GM12874 (cell line): ENCODE data around the gene BCL6B.

ENCODE experiments used
- CTCF ChIP-seq: IDR thresholded peaks from 2 replicates; pipeline ENCODE4 v1.5.1; 2011; ENCODE audit warnings: low read depth, mild to moderate bottlenecking, control low read depth, low read length, moderate library complexity; ENCODE audit not compliant: insufficient read depth

BCL6B gene

GRCh38 chr17:7045492-7046126 is 22.8 kb downstream of the BCL6B start:
- peak; percentile 37; the same call in 1 of the 2 replicates for TF ChIP-seq CTCF

GRCh38 chr17:7046127-7046724 is 23.4 kb downstream of the BCL6B start:
- no peak for TF ChIP-seq CTCF

- TF ChIP-seq CTCF = no peak
Observed at GRCh38 chr17:7047566-7047965, 24.7 kb downstream of the BCL6B start.

- no peak for TF ChIP-seq CTCF
Observed at GRCh38 chr17:7048968-7049367, 26.1 kb downstream of the BCL6B start.

- TF ChIP-seq CTCF = no peak
Observed at GRCh38 chr17:7056386-7056785, 33.5 kb downstream of the BCL6B start.

- no peak for TF ChIP-seq CTCF
Observed at GRCh38 chr17:7058831-7059447, 36.1 kb downstream of the BCL6B start.

GRCh38 chr17:7060165-7060891 is 37.5 kb downstream of the BCL6B start:
- TF ChIP-seq CTCF = no peak
